HepG2 (cell line): ENCODE measurements around the gene MAP3K3. TPM values are rescaled to one million over a fixed set of nuclear protein-coding genes. Genes with fewer than 3 reads are reported as not detected.
A peak's percentile ranks its signal among the peaks of the same experiment; 100 is the strongest.

Source experiments
- CBX2 ChIP-seq, 2 experiments: fragments of 200-600 bp in 1 of 2; sonication (generic); formaldehyde crosslinking in 1 of 2; IDR thresholded peaks; 2 replicates each; pipeline versions ENCODE4 v1.7.0 to v1.8.1; 2018 to 2022; ENCODE audit warnings: low read depth in 2 of 2, low read length in 1 of 2, mild to moderate bottlenecking in 1 of 2, missing genetic modification reagents in 1 of 2
- DNMT3B ChIP-seq: conservative IDR thresholded peaks from 2 replicates; pipeline ENCODE4 v1.6.1; 2016; ENCODE audit warnings: missing biosample characterization, control low read depth
- ETV6 ChIP-seq: sonication (generic); formaldehyde crosslinking; conservative IDR thresholded peaks from 2 replicates; pipeline ENCODE4 v1.4.0; 2020; ENCODE audit warnings: missing genetic modification reagents
- KLF11 ChIP-seq: IDR thresholded peaks from 2 replicates; pipeline ENCODE4 v1.6.1; 2016; ENCODE audit warnings: missing compliant biosample characterization
- RFXANK ChIP-seq: IDR thresholded peaks from 2 replicates; pipeline ENCODE4 v1.6.1; 2016
- U2AF1 ChIP-seq: fragments of 200-400 bp; formaldehyde crosslinking; optimal IDR thresholded peaks from 2 replicates; pipeline ENCODE3; 2017; ENCODE audit warnings: mild to moderate bottlenecking, low read depth, low read length
- ZC3H4 ChIP-seq: sonication (generic); formaldehyde crosslinking; IDR thresholded peaks from 2 replicates; pipeline ENCODE4 v1.4.0; 2020; ENCODE audit warnings: missing genetic modification reagents, borderline replicate concordance
- ZNF572 ChIP-seq: sonication (generic); formaldehyde crosslinking; IDR thresholded peaks from 2 replicates; pipeline ENCODE4 v1.5.1; 2020; ENCODE audit warnings: mild to moderate bottlenecking, missing genetic modification reagents
- polyA plus RNA-seq, 8 experiments: library from polyadenylated mRNA; depleted of rRNA in 3 of 8; stranded (reverse) in 7 of 8; unstranded in 1 of 8; fragments of >200 nt; fragmentation: Illumina TruSeq in 4 of 8; extraction: Trizol in 4 of 8; gene quantifications; 2 replicates each; pipeline versions ENCODE4 v1.2.1 to v1.2.3, GENCODE V29; 2011 to 2016; ENCODE audit warnings: low read depth in 4 of 8, missing spikeins in 1 of 8, mixed read lengths in 1 of 8; ENCODE audit not compliant: insufficient read depth in 1 of 8
- total RNA-seq, 5 experiments: library from RNA; depleted of rRNA; stranded (reverse); fragments of >200 nt; fragmentation: Illumina TruSeq; extraction: Trizol; gene quantifications; 2 replicates each; pipeline ENCODE4 v1.2.3, GENCODE V29; 2016; ENCODE audit warnings: low read depth in 1 of 5
- TF ChIP-seq, protein P1 (sequence below): sonication (generic); formaldehyde crosslinking; IDR thresholded peaks from 2 replicates; pipeline ENCODE4 v1.9.0; 2021; ENCODE audit warnings: mild to moderate bottlenecking, missing genetic modification reagents
- TF ChIP-seq, protein P2 (sequence below), 2 experiments: IDR thresholded peaks; 2 replicates each; pipeline ENCODE4 v1.6.1; 2011 to 2012; ENCODE audit warnings: low read length in 2 of 2, borderline replicate concordance in 1 of 2, low read depth in 1 of 2, mild to moderate bottlenecking in 1 of 2, moderate library complexity in 1 of 2
- TF ChIP-seq, protein P3 (sequence below): sonication (generic); formaldehyde crosslinking; IDR thresholded peaks from 2 replicates; pipeline ENCODE4 v1.9.0; 2022; ENCODE audit warnings: missing genetic modification reagents, mild to moderate bottlenecking, borderline replicate concordance
- TF ChIP-seq, protein P4 (sequence below): sonication (generic); formaldehyde crosslinking; IDR thresholded peaks from 2 replicates; pipeline ENCODE4 v1.4.0; 2020; ENCODE audit warnings: missing genetic modification reagents
- TF ChIP-seq, protein P5 (sequence below): sonication (generic); formaldehyde crosslinking; IDR thresholded peaks from 2 replicates; pipeline ENCODE4 v1.5.1; 2020; ENCODE audit warnings: mild to moderate bottlenecking, missing genetic modification reagents, moderate library complexity

Gene MAP3K3
- total and polyA plus RNA-seq, 2 of the 13 experiments (the other 11 are each of a cell fraction or from before 2014, with no cell fraction given), result 17.7 to 21.8 TPM

DNA sequence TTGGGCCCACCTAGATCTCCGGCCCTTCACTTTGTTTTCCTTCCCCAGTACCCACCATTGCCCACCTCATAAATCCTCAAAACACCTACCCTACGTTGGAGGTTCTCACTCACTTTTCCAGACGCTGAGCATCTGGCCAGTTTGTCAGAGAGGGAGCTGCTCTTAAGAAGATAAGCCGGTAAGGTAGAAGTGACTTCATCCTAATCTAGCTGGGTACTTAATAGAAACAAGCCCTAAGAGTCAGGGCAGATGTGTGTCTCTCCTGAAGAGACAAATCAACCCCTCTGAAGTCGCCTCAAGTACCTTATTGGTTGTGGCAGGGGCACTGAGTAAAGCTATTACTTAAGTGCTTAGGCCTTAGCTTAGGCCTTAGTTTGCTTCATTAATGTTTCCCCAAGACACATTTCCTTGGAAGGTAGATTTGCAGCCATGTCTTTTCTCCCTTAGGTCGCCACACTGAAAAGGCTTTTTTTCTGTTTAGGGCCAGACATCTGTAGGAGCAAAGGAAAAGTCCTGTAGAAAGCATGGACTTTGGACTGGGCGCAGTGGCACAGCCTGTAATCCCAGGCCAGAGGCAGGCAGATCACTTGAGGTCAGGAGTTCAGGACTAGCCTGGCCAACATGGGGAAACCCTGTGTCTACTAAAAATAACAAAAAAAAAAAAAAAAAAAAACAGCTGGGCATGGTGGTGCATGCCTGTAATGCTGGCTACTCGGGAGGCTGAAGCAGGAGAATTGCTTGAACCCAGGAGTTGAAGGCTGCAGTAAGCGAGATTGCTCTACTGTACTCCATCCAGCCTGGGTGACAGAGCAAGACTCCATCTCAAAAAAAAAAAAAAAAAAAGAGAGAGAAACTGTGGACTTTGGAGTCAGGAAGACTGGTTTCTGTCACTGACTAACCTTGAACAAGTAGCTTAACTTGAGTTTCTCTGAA, 20.5 kb upstream of the MAP3K3 start (continued):
- TF ChIP-seq, protein P1, sequence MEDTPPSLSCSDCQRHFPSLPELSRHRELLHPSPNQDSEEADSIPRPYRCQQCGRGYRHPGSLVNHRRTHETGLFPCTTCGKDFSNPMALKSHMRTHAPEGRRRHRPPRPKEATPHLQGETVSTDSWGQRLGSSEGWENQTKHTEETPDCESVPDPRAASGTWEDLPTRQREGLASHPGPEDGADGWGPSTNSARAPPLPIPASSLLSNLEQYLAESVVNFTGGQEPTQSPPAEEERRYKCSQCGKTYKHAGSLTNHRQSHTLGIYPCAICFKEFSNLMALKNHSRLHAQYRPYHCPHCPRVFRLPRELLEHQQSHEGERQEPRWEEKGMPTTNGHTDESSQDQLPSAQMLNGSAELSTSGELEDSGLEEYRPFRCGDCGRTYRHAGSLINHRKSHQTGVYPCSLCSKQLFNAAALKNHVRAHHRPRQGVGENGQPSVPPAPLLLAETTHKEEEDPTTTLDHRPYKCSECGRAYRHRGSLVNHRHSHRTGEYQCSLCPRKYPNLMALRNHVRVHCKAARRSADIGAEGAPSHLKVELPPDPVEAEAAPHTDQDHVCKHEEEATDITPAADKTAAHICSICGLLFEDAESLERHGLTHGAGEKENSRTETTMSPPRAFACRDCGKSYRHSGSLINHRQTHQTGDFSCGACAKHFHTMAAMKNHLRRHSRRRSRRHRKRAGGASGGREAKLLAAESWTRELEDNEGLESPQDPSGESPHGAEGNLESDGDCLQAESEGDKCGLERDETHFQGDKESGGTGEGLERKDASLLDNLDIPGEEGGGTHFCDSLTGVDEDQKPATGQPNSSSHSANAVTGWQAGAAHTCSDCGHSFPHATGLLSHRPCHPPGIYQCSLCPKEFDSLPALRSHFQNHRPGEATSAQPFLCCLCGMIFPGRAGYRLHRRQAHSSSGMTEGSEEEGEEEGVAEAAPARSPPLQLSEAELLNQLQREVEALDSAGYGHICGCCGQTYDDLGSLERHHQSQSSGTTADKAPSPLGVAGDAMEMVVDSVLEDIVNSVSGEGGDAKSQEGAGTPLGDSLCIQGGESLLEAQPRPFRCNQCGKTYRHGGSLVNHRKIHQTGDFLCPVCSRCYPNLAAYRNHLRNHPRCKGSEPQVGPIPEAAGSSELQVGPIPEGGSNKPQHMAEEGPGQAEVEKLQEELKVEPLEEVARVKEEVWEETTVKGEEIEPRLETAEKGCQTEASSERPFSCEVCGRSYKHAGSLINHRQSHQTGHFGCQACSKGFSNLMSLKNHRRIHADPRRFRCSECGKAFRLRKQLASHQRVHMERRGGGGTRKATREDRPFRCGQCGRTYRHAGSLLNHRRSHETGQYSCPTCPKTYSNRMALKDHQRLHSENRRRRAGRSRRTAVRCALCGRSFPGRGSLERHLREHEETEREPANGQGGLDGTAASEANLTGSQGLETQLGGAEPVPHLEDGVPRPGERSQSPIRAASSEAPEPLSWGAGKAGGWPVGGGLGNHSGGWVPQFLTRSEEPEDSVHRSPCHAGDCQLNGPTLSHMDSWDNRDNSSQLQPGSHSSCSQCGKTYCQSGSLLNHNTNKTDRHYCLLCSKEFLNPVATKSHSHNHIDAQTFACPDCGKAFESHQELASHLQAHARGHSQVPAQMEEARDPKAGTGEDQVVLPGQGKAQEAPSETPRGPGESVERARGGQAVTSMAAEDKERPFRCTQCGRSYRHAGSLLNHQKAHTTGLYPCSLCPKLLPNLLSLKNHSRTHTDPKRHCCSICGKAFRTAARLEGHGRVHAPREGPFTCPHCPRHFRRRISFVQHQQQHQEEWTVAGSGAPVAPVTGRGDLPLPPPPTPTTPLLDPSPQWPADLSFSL (CRISPR knock-in tag), result no peak
- no peak for TF ChIP-seq ZNF572 (CRISPR knock-in tag)
- TF ChIP-seq, protein P2, sequence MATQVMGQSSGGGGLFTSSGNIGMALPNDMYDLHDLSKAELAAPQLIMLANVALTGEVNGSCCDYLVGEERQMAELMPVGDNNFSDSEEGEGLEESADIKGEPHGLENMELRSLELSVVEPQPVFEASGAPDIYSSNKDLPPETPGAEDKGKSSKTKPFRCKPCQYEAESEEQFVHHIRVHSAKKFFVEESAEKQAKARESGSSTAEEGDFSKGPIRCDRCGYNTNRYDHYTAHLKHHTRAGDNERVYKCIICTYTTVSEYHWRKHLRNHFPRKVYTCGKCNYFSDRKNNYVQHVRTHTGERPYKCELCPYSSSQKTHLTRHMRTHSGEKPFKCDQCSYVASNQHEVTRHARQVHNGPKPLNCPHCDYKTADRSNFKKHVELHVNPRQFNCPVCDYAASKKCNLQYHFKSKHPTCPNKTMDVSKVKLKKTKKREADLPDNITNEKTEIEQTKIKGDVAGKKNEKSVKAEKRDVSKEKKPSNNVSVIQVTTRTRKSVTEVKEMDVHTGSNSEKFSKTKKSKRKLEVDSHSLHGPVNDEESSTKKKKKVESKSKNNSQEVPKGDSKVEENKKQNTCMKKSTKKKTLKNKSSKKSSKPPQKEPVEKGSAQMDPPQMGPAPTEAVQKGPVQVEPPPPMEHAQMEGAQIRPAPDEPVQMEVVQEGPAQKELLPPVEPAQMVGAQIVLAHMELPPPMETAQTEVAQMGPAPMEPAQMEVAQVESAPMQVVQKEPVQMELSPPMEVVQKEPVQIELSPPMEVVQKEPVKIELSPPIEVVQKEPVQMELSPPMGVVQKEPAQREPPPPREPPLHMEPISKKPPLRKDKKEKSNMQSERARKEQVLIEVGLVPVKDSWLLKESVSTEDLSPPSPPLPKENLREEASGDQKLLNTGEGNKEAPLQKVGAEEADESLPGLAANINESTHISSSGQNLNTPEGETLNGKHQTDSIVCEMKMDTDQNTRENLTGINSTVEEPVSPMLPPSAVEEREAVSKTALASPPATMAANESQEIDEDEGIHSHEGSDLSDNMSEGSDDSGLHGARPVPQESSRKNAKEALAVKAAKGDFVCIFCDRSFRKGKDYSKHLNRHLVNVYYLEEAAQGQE (IDR thresholded peaks at IDR 0.05; ENCODE audit: borderline replicate concordance in 1 of 2, low read depth in 1 of 2, low read length in 2 of 2), result no peak
- TF ChIP-seq, protein P3, sequence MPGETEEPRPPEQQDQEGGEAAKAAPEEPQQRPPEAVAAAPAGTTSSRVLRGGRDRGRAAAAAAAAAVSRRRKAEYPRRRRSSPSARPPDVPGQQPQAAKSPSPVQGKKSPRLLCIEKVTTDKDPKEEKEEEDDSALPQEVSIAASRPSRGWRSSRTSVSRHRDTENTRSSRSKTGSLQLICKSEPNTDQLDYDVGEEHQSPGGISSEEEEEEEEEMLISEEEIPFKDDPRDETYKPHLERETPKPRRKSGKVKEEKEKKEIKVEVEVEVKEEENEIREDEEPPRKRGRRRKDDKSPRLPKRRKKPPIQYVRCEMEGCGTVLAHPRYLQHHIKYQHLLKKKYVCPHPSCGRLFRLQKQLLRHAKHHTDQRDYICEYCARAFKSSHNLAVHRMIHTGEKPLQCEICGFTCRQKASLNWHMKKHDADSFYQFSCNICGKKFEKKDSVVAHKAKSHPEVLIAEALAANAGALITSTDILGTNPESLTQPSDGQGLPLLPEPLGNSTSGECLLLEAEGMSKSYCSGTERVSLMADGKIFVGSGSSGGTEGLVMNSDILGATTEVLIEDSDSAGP (CRISPR knock-in tag), result no peak
- TF ChIP-seq U2AF1, result no peak
- TF ChIP-seq, protein P4, sequence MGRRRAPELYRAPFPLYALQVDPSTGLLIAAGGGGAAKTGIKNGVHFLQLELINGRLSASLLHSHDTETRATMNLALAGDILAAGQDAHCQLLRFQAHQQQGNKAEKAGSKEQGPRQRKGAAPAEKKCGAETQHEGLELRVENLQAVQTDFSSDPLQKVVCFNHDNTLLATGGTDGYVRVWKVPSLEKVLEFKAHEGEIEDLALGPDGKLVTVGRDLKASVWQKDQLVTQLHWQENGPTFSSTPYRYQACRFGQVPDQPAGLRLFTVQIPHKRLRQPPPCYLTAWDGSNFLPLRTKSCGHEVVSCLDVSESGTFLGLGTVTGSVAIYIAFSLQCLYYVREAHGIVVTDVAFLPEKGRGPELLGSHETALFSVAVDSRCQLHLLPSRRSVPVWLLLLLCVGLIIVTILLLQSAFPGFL (CRISPR knock-in tag), result no peak
- TF ChIP-seq, protein P5, sequence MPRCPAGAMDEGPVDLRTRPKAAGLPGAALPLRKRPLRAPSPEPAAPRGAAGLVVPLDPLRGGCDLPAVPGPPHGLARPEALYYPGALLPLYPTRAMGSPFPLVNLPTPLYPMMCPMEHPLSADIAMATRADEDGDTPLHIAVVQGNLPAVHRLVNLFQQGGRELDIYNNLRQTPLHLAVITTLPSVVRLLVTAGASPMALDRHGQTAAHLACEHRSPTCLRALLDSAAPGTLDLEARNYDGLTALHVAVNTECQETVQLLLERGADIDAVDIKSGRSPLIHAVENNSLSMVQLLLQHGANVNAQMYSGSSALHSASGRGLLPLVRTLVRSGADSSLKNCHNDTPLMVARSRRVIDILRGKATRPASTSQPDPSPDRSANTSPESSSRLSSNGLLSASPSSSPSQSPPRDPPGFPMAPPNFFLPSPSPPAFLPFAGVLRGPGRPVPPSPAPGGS (CRISPR knock-in tag), result no peak
- no peak for TF ChIP-seq CBX2 (IDR thresholded peaks at IDR 0.05; ENCODE audit: low read depth, low read length)
- no peak for TF ChIP-seq CBX2 (CRISPR knock-in tag; IDR thresholded peaks at IDR 0.05; ENCODE audit: low read depth)
- TF ChIP-seq KLF11 (CRISPR knock-in tag), result no peak
- 0 out of 2 replicates have a peak, but pooled peaks have one; percentile 64 for TF ChIP-seq DNMT3B
- TF ChIP-seq ZC3H4 (CRISPR knock-in tag), result no peak
- TF ChIP-seq ETV6 (CRISPR knock-in tag), result no peak
- TF ChIP-seq RFXANK (CRISPR knock-in tag), result no peak
